ENCODE measurements around the gene DDHD1. TPM values are rescaled to one million over a fixed set of nuclear protein-coding genes. Genes with fewer than 3 reads are reported as not detected.
A peak's percentile ranks its signal among the peaks of the same experiment; 100 is the strongest.

Gene DDHD1
- total RNA-seq, 4 donors from 2014 or later = 1.4 to 14.3 (median 5.8) TPM

DNA sequence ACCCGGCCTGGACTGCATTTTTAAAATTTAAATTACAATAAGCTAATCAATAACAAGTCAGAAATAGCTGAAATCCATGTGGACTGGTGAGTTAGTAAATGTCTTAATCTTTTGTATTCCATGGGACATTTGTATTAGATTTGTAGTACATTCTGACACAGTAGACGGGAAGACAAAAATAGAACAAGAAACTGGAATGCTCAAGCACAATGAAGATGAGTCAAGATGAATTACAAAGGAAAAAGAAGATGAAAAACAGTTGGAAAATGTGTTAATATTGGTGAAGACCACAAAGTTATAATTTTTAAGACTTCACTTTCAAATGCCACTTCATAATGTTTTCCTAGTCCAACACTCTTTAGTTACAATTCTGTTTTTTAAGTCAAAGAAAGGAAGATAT, 104.5 kb downstream of the DDHD1 start:
- TF ChIP-seq, protein P1, sequence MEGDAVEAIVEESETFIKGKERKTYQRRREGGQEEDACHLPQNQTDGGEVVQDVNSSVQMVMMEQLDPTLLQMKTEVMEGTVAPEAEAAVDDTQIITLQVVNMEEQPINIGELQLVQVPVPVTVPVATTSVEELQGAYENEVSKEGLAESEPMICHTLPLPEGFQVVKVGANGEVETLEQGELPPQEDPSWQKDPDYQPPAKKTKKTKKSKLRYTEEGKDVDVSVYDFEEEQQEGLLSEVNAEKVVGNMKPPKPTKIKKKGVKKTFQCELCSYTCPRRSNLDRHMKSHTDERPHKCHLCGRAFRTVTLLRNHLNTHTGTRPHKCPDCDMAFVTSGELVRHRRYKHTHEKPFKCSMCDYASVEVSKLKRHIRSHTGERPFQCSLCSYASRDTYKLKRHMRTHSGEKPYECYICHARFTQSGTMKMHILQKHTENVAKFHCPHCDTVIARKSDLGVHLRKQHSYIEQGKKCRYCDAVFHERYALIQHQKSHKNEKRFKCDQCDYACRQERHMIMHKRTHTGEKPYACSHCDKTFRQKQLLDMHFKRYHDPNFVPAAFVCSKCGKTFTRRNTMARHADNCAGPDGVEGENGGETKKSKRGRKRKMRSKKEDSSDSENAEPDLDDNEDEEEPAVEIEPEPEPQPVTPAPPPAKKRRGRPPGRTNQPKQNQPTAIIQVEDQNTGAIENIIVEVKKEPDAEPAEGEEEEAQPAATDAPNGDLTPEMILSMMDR (IDR thresholded peaks at IDR 0.05) = no peak
- no peak for TF ChIP-seq POLR2A (IDR thresholded peaks at IDR 0.05)
- Histone ChIP-seq H3K9me3 (no peaks in the 10 kb centered on the region), H3K4me3 (no peak overlapping the region), H3K27me3 (no peaks in the 10 kb centered on the region), H3K36me3 (peaks cover 0 to 6% (median 0%) of the 10 kb centered on the region in 3 donors), H3K27ac (no peak overlapping the region), H3K4me1 (no peaks in the 10 kb centered on the region)
- intact Hi-C loops (cut with DNase I) = no loop called here
- no peak for DNase-seq
- WGBS, 2 donors = 84 to 87% methylated on average over 2 of the region's 2 CpGs

DNA sequence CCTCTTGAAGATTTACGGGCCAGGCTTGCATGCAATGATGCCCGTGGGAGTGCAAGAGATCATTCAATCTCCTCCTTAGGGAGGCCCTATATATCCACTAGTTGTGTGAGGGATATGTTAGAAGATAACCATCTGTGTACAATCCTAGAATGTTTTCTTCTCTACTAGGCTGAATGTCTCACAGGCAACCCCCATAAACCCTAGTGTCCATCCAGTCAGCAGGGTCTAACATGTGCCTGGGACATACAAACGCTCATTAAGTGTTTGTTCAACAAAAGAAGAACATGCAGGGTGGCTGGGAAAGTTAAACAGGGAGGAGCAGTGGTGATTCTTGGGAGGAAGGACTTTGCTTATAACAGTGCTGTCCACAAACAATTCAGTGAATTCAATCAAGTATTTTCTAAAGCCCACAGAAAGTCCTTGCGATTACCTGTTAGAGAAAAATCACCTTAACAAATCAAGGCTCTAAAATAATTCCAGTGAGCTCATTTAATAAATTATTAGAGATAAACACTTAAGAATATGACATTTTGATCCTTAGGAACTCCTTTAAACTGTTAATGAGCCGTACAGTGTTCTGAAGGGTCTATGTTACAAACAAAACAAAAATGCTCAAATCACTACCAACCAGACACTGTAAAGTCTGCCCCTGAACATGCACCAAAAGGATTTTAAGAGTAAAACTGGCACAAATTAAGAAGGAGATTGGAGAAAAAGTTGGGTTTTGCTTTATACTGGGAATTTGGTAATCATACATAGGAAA, 105.6 kb downstream of the DDHD1 start:
- no peak overlapping the region for H3K4me3 ChIP-seq
- H3K36me3 ChIP-seq = peaks cover 0 to 6% (median 0%) of the 10 kb centered on the region in 3 donors
- H3K27ac ChIP-seq = no peak overlapping the region
- no peaks in the 10 kb centered on the region for H3K27me3 ChIP-seq
- DNase-seq = no peak
- no peak for TF ChIP-seq POLR2A (IDR thresholded peaks at IDR 0.05)
- TF ChIP-seq, protein P1 (IDR thresholded peaks at IDR 0.05) = no peak
- WGBS, 2 donors = 88 to 89% methylated on average over 5 of the region's 5 CpGs
- intact Hi-C loops (cut with DNase I) = no loop called here
- no peaks in the 10 kb centered on the region for H3K9me3 ChIP-seq
- no peaks in the 10 kb centered on the region for H3K4me1 ChIP-seq

DNA sequence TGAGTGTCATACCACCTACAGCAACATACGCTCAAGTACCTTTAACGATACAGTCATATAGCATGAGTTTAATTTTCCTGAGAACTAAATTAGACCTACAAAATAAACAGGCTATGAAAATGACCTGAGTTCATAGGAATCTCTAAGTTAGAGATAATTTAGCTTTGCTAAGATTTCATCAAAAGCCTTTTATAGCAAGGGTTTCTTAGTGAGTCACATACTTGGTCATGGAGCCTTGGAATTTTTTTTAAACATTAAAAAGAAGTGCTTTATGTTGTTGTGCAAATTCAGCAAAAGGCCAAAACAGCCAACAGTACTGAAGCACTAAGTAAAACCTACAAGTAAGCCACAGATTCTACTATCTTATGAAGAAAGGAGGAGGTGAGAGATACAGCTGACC, 108.6 kb downstream of the DDHD1 start:
- intact Hi-C loops (cut with DNase I) = no loop called here
- Histone ChIP-seq H3K9me3 (no peaks in the 10 kb centered on the region), H3K4me1 (no peaks in the 10 kb centered on the region), H3K4me3 (no peak overlapping the region), H3K27ac (no peak overlapping the region), H3K27me3 (no peaks in the 10 kb centered on the region), H3K36me3 (peaks cover 0 to 4% (median 0%) of the 10 kb centered on the region in 3 donors)
- no peak for DNase-seq
- no peak for TF ChIP-seq POLR2A (IDR thresholded peaks at IDR 0.05)
- TF ChIP-seq, protein P1 (IDR thresholded peaks at IDR 0.05) = no peak
- WGBS, 2 donors = 89 to 92% methylated on average over 2 of the region's 2 CpGs

DNA sequence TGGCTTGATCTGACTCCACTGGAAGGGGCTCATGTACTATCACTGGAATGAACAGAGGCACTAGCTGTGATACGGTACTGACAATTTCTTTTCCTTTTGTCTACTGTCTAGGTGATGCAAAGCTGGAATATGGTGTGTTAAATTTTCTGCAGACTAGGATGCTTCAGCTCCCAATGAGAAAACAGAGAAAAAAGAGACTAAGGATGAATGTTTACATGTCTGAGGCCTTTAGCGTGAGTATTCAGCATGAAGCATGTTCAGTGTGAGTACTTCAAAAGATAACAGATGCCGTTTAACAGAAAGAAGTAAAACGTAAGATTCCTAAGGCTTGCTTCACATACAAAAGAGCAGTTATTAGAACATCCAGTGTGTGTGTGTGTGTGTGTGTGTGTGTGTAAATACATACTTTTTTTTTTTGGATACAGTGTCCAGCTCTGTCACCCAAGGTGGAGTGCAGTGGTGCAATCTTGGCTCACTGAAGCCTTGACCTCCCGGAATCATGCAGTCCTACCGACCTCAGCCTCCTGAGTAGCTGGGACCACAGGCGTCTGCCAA, 110.0 kb downstream of the DDHD1 start:
- DNase-seq = no peak
- Histone ChIP-seq H3K4me1 (no peaks in the 10 kb centered on the region), H3K27ac (peak overlapping the region in 3 of 4 donors; percentile 22 to 36 (median 23)), H3K9me3 (no peaks in the 10 kb centered on the region), H3K36me3 (peaks cover 0 to 12% (median 0%) of the 10 kb centered on the region in 3 donors), H3K4me3 (no peak overlapping the region), H3K27me3 (no peaks in the 10 kb centered on the region)
- TF ChIP-seq POLR2A (IDR thresholded peaks at IDR 0.05) = no peak
- TF ChIP-seq, protein P1 (IDR thresholded peaks at IDR 0.05) = no peak
- intact Hi-C loops (cut with DNase I) = no loop called here
- 76 to 85% methylated on average over 7 of the region's 7 CpGs for WGBS, 2 donors

DNA sequence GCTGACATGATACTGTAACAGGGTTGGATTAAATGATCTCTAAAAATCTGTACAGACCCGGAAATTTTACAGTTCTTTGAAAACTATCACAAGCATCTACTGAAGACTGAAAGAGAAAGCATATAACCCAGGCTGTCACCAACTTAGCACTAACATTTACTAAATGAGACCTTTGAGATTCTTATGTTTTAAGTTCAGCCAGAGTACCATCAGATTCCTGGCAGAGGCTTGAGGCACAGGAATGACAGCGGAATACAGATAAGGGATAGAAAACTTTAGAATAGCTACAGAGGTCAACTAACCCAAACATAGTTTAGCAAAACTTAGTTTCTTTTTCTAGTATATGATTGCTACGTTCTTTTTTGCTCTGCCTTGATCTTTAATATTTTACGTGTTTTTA, 110.6 kb downstream of the DDHD1 start:
- no peaks in the 10 kb centered on the region for H3K4me1 ChIP-seq
- peak overlapping the region in 3 of 4 donors; percentile 22 to 36 (median 23) for H3K27ac ChIP-seq
- no peak overlapping the region for H3K4me3 ChIP-seq
- no peaks in the 10 kb centered on the region for H3K9me3 ChIP-seq
- 70 to 77% methylated on average over 4 of the region's 4 CpGs for WGBS, 2 donors
- TF ChIP-seq, protein P1 (IDR thresholded peaks at IDR 0.05) = no peak
- DNase-seq = no peak
- intact Hi-C loops (cut with DNase I) = no loop called here
- H3K36me3 ChIP-seq = peaks cover 0 to 18% (median 0%) of the 10 kb centered on the region in 3 donors
- no peaks in the 10 kb centered on the region for H3K27me3 ChIP-seq

Measured in esophagus squamous epithelium (tissue), 5 donors.